ENCODE measurements around the gene USB1.
A peak's percentile ranks its signal among the peaks of the same experiment; 100 is the strongest.

GRCh38 chr16:57999971-58000705 lies 1.1 kb upstream of the USB1 start, which contains the start of gene ZNF319:
- TF ChIP-seq, protein P1, sequence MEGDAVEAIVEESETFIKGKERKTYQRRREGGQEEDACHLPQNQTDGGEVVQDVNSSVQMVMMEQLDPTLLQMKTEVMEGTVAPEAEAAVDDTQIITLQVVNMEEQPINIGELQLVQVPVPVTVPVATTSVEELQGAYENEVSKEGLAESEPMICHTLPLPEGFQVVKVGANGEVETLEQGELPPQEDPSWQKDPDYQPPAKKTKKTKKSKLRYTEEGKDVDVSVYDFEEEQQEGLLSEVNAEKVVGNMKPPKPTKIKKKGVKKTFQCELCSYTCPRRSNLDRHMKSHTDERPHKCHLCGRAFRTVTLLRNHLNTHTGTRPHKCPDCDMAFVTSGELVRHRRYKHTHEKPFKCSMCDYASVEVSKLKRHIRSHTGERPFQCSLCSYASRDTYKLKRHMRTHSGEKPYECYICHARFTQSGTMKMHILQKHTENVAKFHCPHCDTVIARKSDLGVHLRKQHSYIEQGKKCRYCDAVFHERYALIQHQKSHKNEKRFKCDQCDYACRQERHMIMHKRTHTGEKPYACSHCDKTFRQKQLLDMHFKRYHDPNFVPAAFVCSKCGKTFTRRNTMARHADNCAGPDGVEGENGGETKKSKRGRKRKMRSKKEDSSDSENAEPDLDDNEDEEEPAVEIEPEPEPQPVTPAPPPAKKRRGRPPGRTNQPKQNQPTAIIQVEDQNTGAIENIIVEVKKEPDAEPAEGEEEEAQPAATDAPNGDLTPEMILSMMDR (IDR thresholded peaks at IDR 0.05): no peak
- TF ChIP-seq POLR2A (IDR thresholded peaks at IDR 0.05): peak in 1 of 2 donors; percentile 36

Measured in heart left ventricle (tissue), 13 donors.